ENCODE measurements around the gene KRTAP1-4.

- TF ChIP-seq CTCF (IDR thresholded peaks at IDR 0.05) (no peak), POLR2A (IDR thresholded peaks at IDR 0.05) (no peak)
Observed at GRCh38 chr17:41058741-41059140, 28.7 kb upstream of the KRTAP1-4 start.
